ENCODE results near the gene ADORA1. TPM values are rescaled to one million over a fixed set of nuclear protein-coding genes. Genes with fewer than 3 reads are reported as not detected.

The ADORA1 gene
- total and polyA plus RNA-seq, 11 donors, result 0.81 to 17.8 (median 9.5) TPM

GRCh38 chr1:203206129-203206687 is 78.7 kb downstream of the ADORA1 start:
- no peak overlapping the region for H3K4me3 ChIP-seq
- peaks cover 0 to 15% (median 0%) of the 10 kb centered on the region in 12 donors for H3K4me1 ChIP-seq
- intact Hi-C loops (cut with DNase I), result no loop called here
- DNase-seq (no peak), ATAC-seq (no peak)
- no peaks in the 10 kb centered on the region for H3K36me3 ChIP-seq
- H3K27me3 ChIP-seq, result no peaks in the 10 kb centered on the region
- no peaks in the 10 kb centered on the region for H3K9me3 ChIP-seq
- WGBS, 4 donors, result 73 to 89% (median 80%) methylated on average over 5 of the region's 5 CpGs
- TF ChIP-seq CTCF (IDR thresholded peaks at IDR 0.05), result no peak
- no peak for TF ChIP-seq POLR2A (IDR thresholded peaks at IDR 0.05)
- H3K27ac ChIP-seq, result no peak overlapping the region

- TF ChIP-seq POLR2A (IDR thresholded peaks at IDR 0.05) (no peak), CTCF (IDR thresholded peaks at IDR 0.05) (no peak)
- no peaks in the 10 kb centered on the region for H3K36me3 ChIP-seq
- intact Hi-C loops (cut with DNase I), result no loop called here
- peaks cover 0 to 6% (median 0%) of the 10 kb centered on the region in 12 donors for H3K4me1 ChIP-seq
- WGBS, 4 donors, result 68 to 80% (median 74%) methylated on average over 2 of the region's 2 CpGs
- no peak overlapping the region for H3K27ac ChIP-seq
- no peaks in the 10 kb centered on the region for H3K9me3 ChIP-seq
- ATAC-seq (no peak), DNase-seq (no peak)
- H3K27me3 ChIP-seq, result no peaks in the 10 kb centered on the region
- H3K4me3 ChIP-seq, result no peak overlapping the region
These were observed 80.2 kb downstream of the ADORA1 start for GRCh38 chr1:203207751-203208150.

GRCh38 chr1:203208181-203208580 is 80.7 kb downstream of the ADORA1 start:
- Histone ChIP-seq H3K36me3 (no peaks in the 10 kb centered on the region), H3K4me3 (no peak overlapping the region), H3K4me1 (peaks cover 0 to 1% (median 0%) of the 10 kb centered on the region in 12 donors), H3K27me3 (no peaks in the 10 kb centered on the region), H3K9me3 (no peaks in the 10 kb centered on the region), H3K27ac (no peak overlapping the region)
- no peak for DNase-seq
- intact Hi-C loops (cut with DNase I), result no loop called here
- 64 to 88% (median 70%) methylated on average over 1 of the region's 1 CpG for WGBS, 4 donors
- no peak for ATAC-seq
- no peak for TF ChIP-seq POLR2A (IDR thresholded peaks at IDR 0.05)
- TF ChIP-seq CTCF (IDR thresholded peaks at IDR 0.05), result no peak

- intact Hi-C loops (cut with DNase I), result no loop called here
- no peak for ATAC-seq
- DNase-seq, result no peak
These were observed 82.8 kb downstream of the ADORA1 start for GRCh38 chr1:203210350-203210749.

More at GRCh38 chr1:203210350-203210749, 82.8 kb downstream of the ADORA1 start:
- no peak overlapping the region for H3K27ac ChIP-seq
- H3K27me3 ChIP-seq, result no peaks in the 10 kb centered on the region
- no peaks in the 10 kb centered on the region for H3K4me1 ChIP-seq
- no peak overlapping the region for H3K4me3 ChIP-seq
- TF ChIP-seq POLR2A (IDR thresholded peaks at IDR 0.05) (no peak), CTCF (IDR thresholded peaks at IDR 0.05) (no peak)
- no peaks in the 10 kb centered on the region for H3K9me3 ChIP-seq
- H3K36me3 ChIP-seq, result no peaks in the 10 kb centered on the region

Measured in heart left ventricle (tissue), 16 donors.